Measurements from ENCODE around the gene TRIP4.

TRIP4 gene

DNA sequence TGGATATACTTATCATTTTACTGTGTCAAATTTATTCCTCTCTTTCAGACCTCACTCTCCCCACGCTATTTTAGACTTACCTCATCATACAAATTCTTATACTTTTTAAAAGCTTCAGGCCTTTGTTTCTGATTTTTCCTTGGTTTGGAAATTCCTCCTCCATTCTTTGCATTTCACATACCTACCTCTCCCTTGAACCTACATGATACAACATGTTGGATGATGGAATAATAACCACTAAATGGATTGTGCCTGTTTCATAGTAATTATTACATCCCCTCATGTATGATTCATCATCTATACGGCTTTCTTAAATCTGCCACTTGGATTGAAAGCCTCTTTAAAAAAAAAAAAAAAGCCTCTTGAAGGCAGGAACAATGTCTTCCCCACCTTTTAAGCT, 24.6 kb downstream of the TRIP4 start:
- DNase-seq (ENCODE audit: insufficient read length, low spot score): no peak
- FAIRE-seq: no peak
- TF ChIP-seq POLR2A (IDR thresholded peaks at IDR 0.05; ENCODE audit: low read depth, low read length): no peak

DNA sequence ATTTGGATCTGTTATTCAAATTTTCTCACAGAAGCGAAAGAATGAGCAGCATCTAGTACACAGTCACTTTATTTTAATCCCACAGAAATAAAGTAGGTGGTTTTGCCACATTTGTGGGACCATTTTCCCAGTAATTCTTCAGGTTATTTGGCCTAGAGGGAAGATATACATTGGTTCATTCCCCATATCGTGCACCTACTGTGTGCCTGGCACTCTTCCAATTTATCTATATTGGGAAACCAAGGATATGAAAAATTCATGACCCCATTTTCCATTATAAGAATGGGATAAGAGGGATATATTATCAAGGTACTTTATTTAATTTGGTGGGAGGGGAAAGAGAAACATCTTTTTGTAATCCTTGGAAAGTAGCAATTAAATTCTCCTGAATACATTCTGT, 35.1 kb downstream of the TRIP4 start:
- no peak for FAIRE-seq
- no peak for DNase-seq (ENCODE audit: insufficient read length, low spot score)
- no peak for TF ChIP-seq POLR2A (IDR thresholded peaks at IDR 0.05; ENCODE audit: low read depth, low read length)

DNA sequence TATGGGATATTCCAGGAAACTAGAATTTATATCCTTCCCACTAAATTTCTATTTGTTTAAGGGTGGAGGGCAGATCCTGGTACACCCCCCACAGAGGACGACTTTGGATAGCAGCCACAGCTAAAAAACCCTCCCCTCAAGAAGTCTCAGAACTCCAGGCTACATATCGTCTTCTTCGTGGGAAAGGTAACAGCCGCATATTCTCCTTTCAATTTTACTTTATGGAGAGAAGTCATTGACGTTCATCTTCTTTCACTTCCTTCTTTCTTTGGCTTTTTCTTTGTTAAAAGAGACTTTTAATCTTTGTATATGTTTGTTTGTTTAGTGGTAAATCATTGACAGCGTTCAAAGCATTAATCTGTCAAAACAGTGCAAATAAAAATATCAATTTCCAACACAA, 36.3 kb downstream of the TRIP4 start:
- FAIRE-seq (no peak), DNase-seq (ENCODE audit: insufficient read length, low spot score) (no peak)
- no peak for TF ChIP-seq POLR2A (IDR thresholded peaks at IDR 0.05; ENCODE audit: low read depth, low read length)

DNA sequence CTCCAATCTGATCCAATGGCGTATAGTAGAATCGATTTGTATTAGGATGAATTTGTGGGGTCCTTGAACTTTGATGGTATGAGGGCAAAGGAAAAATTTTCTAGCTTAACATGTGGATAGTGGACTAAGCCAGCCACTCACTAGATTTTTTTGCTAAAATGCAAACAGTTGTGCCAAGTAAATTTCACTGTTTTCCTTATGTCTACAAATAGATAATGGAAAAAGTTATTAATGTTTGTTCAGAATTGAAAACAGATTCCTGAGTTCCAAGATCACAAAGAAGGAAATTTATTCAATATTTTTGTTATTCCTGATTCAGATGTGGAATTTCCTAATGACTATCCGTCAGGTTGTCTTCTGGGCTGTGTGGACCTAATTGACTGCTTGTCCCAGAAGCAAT, 37.6 kb downstream of the TRIP4 start:
- no peak for DNase-seq (ENCODE audit: insufficient read length, low spot score)
- FAIRE-seq: no peak
- no peak for TF ChIP-seq POLR2A (IDR thresholded peaks at IDR 0.05; ENCODE audit: low read depth, low read length)

DNA sequence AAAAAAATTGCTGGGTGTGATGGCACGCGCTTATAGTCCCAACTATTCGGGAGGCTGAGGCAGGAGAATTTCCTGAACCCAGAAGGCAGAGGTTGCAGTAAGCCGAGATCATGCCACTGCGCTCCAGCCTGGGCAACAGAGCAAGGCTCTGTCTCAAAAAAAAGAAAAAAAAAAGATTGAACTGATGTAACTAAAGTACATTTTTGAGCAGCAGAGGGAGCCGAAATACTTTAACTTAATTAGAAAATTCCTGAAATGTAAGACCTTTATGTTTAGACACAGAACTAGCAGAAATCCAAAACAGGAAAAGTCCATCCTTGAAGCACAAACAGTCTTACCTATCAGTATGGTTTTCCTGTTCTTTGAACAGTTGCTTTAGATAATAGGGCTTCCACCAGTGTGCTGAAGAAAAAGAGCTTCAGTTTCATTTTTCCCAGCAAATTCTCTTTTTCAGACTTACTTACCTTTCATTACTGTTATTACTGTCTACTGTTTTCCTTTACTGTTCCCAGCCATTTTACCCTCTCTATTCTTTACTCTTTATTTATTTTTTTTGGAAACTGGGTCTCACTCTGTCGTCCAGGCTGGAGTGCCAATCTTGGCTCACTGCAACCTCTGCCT, 39.3 kb downstream of the TRIP4 start:
- no peak for FAIRE-seq
- no peak for TF ChIP-seq POLR2A (IDR thresholded peaks at IDR 0.05; ENCODE audit: low read depth, low read length)
- DNase-seq (ENCODE audit: insufficient read length, low spot score): no peak

DNA sequence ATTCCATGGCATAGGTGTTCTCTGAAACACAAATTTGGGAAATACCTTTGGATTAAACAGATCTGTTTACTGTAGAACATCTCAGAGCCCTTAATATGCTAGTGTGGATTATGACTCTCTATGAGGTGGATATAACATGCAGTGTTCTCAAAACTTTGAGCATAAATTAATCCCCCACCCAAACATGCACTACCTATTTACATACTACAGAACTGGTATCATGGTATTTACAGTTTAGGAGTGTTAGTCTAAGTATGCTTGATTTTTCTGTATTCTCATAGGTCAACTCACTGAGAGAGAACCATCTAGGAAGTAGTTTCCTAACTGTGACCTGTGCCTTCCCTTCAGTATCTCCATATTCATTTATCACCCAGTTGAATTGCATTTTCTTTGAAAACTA, 41.8 kb downstream of the TRIP4 start:
- TF ChIP-seq POLR2A (IDR thresholded peaks at IDR 0.05; ENCODE audit: low read depth, low read length): no peak
- DNase-seq (ENCODE audit: insufficient read length, low spot score) (no peak), FAIRE-seq (no peak)

DNA sequence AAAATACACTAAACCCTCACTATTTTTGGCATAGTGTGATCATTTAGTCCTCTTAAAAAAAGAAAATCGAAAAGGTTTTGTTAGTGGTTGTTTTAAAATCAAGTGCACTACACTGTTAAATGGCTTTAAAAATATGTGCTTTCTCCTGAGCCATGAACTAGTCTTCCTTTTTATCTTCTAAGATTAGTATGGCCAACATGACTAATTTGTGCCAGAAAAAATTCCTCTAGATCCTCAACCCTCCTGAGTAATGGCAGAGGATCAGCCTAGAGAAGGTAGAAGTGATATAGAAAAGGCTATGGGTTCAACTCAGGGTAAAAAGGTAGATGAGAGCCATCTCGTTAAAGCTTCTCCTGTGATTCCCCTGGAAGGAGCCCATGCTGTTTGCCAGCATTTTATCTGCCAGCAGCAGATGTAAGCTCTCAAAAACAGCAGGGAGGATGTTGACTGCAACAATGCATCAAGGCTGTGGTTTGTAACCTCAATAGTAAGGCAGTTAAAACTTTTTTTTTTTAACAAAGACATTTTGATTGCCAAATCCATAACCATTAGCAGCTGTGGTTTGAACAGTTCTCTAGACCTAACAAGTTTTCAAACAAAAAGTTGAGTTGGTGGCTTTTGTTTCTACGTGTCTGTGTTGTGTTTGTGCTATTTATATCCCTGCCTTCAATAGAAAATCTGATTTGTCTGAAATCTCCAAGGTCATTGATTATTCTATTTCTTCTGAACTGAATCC, 42.5 kb downstream of the TRIP4 start:
- DNase-seq (ENCODE audit: insufficient read length, low spot score) (no peak), FAIRE-seq (no peak)
- TF ChIP-seq POLR2A (IDR thresholded peaks at IDR 0.05; ENCODE audit: low read depth, low read length): no peak

DNA sequence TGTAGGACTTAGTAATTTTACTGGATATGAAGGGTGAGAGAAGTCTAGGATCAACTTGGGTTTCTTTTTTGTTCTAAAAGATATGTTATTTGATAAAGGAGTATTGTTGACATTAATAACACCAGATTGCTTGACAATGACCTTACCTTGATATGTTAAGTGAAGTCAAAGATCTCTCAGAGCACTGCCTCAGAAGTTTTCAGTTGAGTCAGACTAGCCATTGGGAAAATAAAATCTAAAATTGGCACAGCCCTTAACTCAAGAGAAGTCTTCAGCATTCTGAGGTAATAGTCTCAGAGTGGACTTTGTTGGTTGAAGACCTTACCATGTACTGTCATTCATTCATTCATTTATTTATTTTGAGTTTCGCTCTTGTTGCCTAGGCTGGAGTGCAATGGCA, 50.3 kb downstream of the TRIP4 start:
- no peak for FAIRE-seq
- no peak for DNase-seq (ENCODE audit: insufficient read length, low spot score)
- no peak for TF ChIP-seq POLR2A (IDR thresholded peaks at IDR 0.05; ENCODE audit: low read depth, low read length)

DNA sequence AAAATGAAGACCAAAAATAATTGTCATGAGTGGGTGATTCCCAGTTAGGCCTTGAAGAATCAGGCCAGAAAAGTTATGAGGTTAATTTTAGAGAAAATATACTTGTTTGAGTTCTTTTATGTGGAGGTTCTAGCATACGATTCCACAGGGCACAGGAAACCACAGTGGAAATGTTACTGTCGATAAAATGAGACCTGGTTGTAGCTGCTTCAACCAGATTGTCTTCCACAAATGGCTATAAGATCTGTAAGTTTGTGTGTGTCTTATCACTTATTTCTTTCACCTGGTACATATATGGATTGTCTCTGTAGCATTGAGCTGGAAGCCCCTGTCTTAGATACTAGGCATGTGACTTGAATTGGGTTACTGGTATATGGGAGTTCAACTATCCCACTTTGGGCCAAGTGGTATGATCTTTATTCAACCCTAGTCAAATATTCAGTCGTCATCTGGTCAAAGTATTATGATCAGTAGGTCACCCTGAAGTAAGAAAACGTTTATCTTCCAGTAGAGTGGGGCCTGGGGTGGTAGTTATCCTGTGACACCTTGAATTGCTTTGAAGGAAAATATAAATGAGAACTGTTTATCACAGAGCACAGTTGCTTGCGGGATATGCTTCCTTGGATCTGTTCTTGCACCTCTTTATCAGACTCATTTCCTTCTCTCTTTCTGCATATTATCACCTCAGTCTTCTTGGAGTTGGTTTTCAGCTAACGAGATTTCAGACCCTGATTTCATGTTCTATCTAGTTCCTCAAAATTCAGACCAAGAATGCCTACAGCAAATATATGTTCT, 51.2 kb downstream of the TRIP4 start:
- no peak for FAIRE-seq
- DNase-seq (ENCODE audit: insufficient read length, low spot score): no peak
- TF ChIP-seq POLR2A (IDR thresholded peaks at IDR 0.05; ENCODE audit: low read depth, low read length): no peak

DNA sequence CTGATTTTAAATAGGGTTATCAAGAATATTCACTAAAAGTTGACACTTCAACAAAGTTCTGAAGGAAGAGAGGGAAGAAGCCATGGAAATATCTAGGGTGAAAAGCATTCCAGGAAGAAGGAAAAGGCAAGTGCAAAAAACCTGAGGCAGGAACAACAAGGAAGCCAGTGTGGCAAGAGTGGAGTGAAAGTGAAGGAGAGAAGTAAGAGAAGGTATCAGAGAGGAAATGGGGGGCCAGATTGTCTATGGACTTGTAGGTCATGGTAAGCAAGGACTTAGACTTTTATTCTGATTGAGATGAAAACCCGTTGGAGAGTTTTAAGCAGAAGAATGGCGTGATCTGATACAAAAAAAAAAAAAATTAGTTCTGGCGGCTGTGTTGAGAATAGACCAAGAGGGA, 54.2 kb downstream of the TRIP4 start:
- no peak for FAIRE-seq
- TF ChIP-seq POLR2A (IDR thresholded peaks at IDR 0.05; ENCODE audit: low read depth, low read length): no peak
- no peak for DNase-seq (ENCODE audit: insufficient read length, low spot score)

DNA sequence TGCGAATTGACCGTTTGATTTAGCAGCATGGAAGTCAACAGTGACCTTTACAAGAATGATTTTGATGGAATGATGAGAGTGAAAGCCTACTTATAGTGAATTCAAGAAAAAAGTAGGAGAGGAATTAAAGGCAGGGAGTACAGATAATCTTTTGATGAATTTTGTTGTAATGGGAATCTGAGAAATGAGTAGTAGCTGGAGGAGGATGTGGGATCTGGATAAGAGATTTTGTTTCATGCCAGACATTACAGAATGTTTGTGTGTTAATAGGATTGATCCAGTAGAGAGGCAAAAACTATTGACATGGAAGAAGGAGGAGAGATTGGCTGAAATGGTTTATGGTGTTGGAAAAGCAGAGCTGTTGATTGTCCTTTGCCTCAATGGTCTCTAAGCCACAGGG, 55.4 kb downstream of the TRIP4 start:
- DNase-seq (ENCODE audit: insufficient read length, low spot score) (no peak), FAIRE-seq (no peak)
- TF ChIP-seq POLR2A (IDR thresholded peaks at IDR 0.05; ENCODE audit: low read depth, low read length): no peak

DNA sequence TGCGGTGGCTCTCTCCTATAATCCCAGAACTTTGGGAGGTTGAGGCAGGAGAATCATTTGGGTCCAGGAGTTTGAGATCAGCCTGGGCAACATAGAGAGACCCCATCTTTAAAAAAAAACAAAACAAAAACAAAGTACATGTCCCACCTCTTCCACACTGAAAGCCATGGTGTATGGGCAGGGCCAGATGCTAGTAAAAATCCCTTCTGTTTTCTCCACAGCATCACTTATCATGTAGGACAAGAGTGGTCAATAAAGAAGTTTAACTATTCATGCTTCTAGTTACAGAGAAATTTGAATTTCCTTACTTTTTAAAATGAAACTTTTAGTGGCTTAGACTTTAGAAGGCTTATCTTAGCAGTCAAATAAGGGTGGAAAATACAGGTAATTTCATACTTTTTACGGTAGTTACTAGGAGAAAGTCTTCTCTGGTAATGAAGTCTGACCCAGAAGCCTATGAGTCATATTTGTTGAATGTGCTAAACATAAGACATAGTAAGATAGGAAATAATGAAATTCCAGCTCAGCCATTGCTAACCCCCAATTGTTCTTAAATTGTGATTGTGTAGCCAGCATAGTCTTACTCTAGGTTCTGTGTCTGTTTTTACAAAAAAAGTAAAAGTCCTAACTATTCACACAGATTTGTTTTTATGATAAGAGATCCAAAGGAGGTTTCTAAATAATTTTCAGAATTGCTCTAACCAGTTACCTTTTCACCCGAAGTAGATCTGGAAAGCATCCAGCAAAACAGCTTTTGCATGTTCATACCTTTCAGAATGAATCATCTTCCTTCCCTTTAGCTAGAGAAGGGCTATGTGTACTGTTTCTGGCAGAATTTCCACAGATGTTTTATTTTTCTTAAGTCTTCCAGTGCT, 56.3 kb downstream of the TRIP4 start:
- FAIRE-seq (no peak), DNase-seq (ENCODE audit: insufficient read length, low spot score) (no peak)
- TF ChIP-seq POLR2A (IDR thresholded peaks at IDR 0.05; ENCODE audit: low read depth, low read length): no peak

DNA sequence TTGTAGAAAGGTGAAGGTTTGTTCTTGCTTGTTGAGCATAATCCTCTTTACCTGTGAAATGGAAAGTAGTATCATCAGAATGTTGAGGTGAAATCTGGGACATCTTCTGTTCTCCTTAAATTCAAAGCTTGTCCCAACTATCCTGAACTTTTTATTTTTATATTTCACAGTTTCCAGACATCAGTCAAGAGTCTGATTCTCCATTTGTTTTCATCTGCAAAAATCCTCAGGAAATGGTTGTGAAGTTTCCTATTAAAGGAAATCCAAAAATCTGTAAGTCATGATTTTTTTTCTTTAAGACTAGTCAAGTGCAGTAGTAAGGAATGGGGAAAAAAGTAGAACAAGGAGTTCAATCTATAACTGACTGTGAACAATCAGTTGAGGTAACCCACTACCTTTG, 57.2 kb downstream of the TRIP4 start:
- TF ChIP-seq POLR2A (IDR thresholded peaks at IDR 0.05; ENCODE audit: low read depth, low read length): no peak
- DNase-seq (ENCODE audit: insufficient read length, low spot score) (no peak), FAIRE-seq (no peak)

All from H54 (cell line).